ENCODE measurements around the gene JPH2.
"Not testable (repeated sequence)": the region's sequence is repeated elsewhere in the genome, so short reads cannot be mapped to it uniquely, and the experiment has no call there.

The JPH2 gene

DNA sequence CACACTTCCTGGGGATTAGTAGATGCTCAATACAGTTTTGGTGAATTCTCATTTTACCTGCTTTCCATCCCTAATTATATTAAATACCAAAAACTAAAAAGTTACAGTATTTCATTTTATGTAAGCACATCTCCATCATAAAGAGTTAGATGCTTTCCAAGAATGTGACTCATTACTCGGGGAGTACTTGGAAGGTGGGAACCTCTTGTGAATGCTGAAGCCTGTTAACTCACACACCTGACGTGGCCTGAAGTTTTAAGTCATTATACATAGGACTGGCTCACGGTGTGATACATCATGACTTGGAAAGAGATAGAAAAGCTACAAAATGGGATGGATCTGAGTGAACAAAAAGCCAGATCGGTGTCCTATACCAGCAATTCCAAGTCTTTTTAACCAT lies 25.8 kb upstream of the JPH2 start:
- no peak for FAIRE-seq
- DNase-seq (ENCODE audit: insufficient read length, low spot score): no peak

DNA sequence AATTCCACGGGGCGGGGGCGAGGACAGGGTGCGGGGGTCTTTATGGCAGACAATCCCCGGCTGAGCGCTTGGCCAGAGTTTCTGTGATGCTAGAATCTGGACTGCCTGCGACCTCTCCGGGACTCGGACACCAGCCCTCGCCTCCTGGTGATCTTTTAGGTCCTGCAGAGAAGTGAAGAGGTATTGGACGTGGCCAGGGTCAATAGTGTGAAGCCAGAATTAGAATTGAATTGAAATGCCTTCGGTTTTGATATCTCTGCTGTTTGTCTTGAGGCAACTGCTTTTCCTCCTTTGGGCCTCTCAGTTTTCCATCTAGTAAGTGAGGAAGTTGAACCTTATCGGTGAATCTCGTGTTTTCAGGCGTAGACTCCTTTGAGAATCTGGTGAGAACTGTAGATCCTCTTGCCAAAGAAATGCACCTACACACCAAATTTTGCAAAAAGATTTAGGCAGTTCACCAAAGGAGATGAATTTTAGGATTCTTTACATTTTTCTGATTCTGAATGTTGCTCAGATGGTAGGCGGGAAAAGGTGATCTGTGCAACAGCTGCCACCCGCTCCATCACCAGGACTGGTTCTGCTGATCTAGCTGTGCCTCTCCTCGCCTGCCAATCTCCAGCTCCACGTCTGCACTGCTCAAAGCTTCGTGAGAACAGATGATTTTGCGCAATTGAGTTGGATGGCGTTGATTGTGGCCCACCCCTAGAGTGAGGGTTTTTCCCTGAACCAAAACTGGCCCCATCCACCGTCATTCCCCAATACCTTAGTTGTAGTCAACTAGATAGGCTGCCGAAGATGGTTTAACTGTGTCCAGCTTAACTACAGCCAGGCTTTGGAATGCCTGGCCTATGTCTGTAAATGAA lies 24.4 kb upstream of the JPH2 start:
- no peak for FAIRE-seq
- no peak for DNase-seq (ENCODE audit: insufficient read length, low spot score)

DNA sequence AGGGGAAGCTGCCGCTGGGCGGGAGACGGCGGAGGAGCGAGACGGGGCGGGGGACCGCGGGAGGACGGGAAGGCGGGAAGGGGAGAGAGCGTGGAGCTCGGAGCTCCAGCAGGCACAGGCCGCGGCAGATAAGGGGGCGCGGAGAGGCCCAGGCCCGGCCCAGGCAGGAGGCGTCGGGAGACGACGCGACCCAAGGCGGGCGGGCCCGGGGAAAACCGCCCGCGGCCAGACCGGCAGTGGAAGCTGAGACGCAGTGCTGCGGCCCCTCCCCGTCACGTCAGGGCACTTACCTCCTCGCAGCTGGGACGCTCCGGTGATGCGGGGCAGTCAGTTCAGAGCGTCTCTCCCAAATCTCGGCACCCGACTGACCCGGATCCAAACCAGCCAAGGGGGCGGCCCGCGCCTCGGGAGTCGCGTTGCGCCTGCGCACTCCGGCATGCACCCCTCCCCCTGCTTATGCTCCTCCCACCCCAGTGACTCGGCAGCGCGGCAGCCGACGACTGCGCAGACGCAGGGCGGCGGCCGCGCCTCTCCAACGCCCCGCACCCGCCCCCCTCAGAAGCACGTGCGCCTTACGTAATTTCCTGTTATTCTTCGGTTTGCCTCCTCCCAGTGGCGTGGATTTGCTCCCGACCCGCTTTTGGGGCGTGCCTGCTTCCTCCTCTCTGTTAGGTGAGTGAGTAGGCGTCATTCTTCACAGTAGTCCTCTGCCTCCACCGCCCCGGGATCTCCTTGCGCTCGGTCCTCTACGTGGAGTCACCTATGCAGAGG lies 23.6 kb upstream of the JPH2 start, which contains the start of gene OSER1:
Gene OSER1, minus strand, starts transcription at position 366 of the 771 bp plus-strand sequence. CDS start 3,814 bp downstream, outside the sequence.
- DNase-seq (ENCODE audit: insufficient read length, low spot score) (peak; percentile 100), FAIRE-seq (peak; percentile 100)

DNA sequence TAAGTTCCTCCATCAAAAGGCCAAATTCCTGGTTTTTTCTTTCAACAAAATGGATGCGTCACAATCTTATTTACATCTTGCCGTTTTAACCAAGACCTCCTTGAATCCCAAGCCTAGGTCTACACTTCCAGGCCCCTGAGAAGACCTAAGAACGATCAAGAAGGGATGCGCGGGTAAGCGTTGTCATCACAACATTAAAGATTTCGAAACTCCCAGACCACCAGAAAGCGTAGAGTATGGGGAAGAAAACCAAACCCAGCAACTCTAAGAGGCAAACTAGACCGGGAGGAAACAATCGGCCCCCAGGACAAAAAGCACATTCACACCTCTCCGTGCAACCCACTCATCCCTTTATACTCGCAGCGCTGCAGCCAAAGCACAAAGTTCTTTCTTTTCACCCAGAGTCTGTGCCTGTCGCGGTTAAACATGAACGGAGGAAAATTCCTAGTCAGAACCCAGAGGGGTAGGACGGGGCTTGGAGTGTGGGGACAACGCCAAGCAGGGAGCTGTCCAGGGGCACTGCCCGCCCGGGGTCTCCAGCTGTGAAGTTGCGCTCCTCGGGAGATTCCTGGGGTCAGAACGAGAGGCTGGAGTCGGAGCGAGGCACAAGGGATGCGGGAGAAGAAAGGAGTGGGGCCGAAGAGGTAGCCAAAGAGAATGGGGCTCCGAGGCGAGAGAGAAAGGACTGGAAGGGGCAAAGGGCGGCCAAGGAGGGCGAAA lies 22.9 kb upstream of the JPH2 start:
- FAIRE-seq (peak; percentile 74), DNase-seq (ENCODE audit: insufficient read length, low spot score) (no peak)

DNA sequence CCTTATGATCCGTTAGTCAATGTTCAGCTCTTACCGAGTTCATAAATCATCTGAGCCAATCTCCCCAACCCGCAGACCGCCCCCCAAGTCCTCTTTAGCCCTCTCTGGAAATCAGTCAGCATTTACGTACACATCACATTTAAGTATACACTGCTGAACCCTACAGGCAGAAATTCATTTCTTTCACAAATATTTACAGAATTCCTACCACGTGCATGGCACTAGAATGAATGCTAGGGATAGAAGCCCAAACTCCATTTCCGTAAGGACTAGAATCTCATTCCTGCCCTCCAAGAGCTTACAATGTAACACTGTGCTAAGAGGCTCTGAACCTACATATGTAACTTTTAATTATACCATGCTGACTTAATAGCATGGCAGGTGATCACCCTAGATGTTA lies 21.8 kb upstream of the JPH2 start:
- DNase-seq (ENCODE audit: insufficient read length, low spot score) (no peak), FAIRE-seq (peak; percentile 86)

DNA sequence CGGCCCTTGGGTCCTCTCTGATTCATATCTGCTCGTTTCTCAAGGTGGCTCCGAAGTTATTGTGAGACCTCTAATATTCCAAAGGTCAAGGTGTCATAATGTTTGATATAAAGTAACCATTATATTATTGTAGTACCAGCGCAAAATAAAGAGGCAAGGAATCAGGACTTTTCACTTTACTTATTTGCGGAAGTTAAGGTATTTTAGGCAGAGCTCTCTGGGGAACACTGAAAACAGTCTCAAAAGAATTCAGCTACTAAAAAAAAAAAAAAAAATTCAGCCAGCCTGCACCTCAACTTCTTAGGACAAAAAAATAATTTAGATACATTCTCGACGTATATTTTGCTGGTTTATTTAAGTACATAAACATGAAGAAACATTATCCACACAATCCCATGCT lies 21.2 kb upstream of the JPH2 start:
- FAIRE-seq (no peak), DNase-seq (ENCODE audit: insufficient read length, low spot score) (no peak)

DNA sequence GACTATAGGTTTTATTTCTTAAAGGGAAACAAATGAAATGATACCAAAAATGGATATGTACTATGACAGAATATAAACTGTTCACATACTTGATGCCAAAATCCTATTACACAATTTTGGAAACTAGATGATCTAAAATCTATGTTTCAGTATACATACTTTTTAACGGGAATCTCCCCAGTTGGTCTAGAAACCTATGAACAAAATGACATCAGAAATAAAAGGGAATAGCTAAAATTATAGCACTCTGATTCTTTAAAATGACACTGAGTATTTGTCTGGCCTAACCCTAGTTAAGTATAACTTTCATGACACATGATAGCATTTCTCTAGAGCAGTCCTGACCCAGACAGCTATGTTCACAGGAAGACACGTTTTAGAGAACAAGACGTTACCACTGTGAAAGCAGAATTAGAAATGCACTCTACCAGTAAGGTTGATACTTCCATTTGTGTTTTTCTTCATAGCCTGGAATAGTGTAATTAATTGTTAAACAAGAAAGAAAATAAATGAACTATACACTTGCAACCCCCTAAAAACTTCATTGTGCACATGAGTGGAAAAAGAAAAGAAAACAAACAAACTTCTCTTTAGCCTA lies 20.2 kb upstream of the JPH2 start:
- DNase-seq (ENCODE audit: insufficient read length, low spot score) (no peak), FAIRE-seq (peak; percentile 75)

DNA sequence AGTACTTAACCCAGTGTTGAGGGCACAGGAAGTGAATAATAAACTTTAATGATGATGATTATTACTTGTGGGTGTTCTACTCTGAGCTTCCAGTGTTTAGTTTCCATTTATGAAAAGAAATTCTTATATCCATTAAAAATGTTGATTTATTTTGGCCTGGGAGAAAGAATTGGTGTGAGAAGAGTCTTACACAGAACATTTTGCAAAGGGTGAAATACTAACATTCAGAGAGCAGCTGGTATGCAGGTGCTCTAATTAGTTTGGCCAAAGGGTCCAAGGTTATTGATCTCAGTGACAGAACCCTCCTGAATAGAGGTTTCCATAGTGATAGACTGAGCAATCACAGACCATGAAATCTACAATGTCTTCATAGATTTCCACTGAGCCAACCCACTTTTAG lies 19.1 kb upstream of the JPH2 start:
- DNase-seq (ENCODE audit: insufficient read length, low spot score) (no peak), FAIRE-seq (peak; percentile 44)

DNA sequence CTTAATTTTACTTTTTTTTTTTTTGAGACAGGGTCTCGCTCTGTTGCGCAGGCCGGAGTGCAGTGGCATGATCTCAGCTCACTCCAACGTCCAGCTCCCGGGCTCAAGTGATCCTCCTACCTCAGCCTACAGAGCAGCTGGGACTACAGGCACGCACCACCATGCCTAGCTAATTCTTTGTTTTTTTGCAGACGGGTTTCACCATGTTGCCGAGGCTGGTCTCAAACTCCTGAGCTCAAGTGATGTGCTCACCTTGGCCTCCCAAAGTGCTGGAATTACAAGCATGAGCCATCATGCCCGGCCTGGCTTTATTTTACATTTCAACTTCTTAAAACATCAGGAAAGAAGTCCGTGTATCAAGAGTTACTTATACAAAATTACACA lies 17.8 kb upstream of the JPH2 start:
- peak; percentile 16 for FAIRE-seq
- DNase-seq (ENCODE audit: insufficient read length, low spot score): no peak

DNA sequence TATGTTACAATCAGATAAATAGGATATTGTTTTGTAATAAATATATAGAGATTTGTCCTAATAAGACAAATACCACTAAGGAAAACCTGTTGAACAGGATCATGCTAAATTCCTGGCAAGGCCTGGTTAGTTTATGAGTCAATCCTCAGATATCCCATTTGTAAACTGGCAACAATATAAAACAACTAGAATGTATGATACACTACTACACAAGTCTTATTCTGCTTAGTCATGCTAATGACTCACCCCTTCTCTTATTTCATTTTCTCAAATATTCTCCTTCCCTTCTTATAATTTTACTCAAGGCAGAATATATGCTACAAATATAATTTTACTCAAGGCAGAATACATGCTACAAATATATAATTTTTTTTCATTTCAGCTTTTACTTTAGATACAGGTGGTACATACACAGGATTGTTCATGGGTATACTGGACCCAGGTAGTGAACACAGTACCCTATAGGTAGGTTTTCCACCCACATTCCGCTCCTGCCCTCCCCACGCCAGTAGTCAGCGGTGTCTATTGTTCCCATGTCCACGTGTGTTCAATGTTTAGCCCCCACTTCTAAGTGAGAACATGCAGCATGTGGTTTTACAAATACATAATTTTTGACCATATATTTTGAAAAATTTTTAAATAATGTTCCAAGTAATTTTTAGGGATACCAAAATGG lies 17.3 kb upstream of the JPH2 start:
- DNase-seq (ENCODE audit: insufficient read length, low spot score): peak; percentile 98
- FAIRE-seq: peak; percentile 95

DNA sequence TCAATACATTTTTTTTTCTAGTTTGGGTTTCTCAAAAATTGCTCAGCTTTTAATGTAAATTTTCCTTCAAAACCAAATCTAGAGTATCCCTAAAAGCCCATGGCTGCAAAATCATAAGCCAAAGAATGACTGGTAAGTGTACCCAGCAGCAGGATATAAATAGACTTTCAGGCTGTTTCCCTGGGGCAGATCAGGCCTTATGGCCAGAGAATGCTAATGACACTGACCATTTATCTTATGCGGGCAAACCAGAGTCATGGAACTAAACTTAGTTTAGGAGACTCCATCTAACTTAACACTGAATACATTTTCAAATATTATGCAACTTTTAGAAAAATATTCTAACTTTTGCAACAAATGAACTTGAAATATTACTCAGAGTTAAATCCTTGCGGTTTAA lies 16.2 kb upstream of the JPH2 start:
- FAIRE-seq (no peak), DNase-seq (ENCODE audit: insufficient read length, low spot score) (no peak)

DNA sequence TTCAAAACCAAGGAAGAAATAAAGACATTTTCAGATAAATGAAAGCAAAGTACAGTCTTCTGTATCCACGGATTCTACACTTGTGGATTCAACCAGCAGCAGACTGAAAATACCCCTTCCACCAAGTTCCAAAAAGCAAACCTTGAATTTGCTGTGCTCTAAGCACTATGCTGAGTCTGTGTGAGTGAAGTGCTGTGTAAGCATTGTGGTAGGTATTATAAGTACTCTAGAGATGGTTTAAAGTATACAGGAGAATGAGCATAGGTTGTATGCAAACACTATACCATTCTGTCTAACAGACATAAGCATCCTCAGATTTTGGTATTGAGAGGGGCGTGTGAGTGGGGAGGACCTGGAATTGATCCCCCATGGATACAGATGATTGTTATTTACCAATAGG lies 14.0 kb upstream of the JPH2 start:
- FAIRE-seq (peak; percentile 79), DNase-seq (ENCODE audit: insufficient read length, low spot score) (no peak)

DNA sequence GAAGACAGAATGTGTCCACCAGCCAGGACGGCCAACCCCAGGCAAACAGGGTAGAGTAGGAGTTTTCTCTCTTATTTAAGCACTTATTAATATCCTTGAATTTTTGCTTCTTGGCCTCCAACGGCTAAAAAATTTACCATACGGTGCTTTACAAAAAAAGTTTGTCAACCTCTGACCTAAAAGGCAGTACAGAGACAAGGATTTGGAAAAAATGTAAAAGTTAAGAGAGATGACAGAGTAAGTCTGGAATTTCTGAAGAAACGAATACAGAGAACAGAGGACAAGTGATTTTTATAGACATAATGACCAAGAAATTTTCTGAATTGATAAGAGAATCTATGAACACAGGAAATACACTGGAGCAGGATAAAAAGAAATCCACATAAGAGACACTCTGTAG lies 13.4 kb upstream of the JPH2 start:
- FAIRE-seq (no peak), DNase-seq (ENCODE audit: insufficient read length, low spot score) (no peak)

DNA sequence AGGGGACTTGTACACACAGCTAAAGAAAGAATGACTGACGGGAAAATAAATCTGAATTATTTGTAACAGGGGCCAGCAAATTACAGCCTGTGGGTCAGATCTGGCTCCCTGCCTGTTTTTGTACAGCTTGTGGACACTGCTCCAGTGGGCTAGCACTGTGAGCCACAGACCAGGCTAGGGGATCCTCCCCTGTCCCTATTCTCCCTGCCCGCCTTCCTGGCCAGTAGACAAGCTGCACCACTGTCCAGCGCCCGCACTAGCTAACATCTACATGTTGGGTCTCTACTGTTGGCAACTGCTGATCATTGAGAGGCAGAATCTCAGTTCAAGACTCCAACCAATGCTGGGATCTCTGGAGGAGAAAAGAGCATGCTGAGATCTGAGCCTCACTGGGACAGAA lies 12.9 kb upstream of the JPH2 start:
- DNase-seq (ENCODE audit: insufficient read length, low spot score): no peak
- no peak for FAIRE-seq

DNA sequence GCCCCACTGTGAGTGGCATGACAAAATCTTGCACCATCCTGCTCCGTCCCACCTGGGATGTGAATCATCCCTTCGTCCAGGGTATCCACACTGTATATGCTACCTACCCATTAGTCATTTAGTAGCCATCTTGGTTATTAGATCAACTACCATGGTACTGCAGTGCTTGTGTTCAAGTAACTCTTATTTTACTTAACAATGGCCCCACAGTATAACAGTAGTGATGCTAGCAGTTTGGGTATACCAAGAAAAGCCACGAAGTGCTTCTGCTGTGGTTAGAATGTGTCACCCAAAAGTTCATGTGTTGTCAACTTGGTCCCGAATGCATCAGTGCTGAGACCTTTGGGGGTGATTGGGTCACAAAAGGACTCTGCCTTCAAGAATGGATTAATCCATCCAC lies 11.9 kb upstream of the JPH2 start:
- peak; percentile 94 for FAIRE-seq
- no peak for DNase-seq (ENCODE audit: insufficient read length, low spot score)

DNA sequence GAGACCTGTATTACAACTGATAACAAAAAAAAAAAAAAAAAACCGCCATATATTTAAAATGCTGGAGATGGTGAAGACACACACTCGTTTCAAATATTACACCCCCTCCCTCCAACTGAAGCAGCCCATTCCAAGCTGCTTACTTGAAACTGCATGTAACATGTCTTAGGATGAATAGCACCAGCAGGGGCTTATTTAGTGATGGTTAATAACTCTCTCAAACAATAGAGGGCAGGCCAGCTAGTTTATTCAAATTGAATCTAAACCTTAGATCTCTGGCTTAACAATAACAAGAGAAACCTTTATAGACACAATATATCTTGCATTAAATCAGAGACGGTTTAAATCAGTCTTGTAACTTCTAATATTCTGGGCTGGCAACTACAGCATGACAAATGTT lies 9.3 kb upstream of the JPH2 start:
- FAIRE-seq (peak; percentile 86), DNase-seq (ENCODE audit: insufficient read length, low spot score) (no peak)

DNA sequence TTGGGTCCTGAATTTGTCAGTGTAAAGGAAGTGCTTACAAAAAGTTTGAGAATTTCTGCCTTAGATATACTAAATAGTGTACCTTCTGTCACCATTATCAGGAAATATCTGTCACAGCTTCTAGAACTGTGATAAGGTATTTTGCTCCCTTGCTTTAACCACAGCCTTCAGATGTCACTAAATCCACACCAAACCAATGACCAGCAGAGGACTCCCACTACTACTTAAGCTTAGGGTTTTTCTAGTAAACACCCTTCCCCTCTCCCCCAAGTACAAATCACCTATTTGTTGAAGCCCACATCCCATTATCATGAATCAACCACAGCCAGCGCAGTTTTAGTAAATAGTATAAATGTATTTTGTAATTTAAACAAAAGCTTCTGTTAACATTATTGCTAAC lies 8.6 kb upstream of the JPH2 start:
- peak; percentile 59 for FAIRE-seq
- DNase-seq (ENCODE audit: insufficient read length, low spot score): no peak

DNA sequence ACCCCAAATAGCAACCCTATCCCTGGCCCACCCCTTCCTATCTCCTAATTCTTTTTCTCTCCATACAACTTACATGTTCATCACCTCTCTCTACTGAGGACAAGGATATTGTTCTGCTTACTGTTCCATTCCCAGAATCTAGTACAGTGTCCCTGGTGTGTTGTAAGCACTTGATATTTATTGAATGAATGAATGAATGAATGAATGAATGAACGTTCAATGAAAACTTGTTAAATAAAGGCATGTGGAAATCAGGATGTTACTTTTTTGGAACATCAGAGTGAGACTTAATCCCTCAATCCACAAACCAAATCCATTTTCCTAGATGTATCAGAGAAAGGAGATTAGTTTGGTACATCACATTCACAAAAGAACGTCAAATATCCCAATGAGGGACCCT lies 6.8 kb upstream of the JPH2 start:
- FAIRE-seq: peak; percentile 63

DNA sequence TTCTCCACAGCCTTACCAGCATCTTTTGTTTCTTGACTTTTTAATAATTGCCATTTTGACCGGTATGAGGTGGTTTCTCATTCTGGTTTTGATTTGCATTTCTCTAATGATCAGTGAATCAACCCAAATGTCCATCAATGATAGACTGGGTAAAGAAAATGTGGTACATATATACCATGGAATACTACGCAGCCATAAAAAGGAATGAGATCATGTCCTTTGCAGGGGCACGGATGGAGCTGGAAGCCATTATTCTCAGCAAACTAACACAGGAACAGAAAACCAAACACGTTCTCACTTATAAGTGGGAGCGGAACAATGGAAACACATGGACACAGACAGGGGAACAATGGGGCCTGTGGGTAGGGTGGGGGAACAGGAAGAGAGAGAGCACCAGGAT lies 4.7 kb upstream of the JPH2 start:
- DNase-seq (ENCODE audit: insufficient read length, low spot score): not testable (repeated sequence)
- FAIRE-seq: peak; percentile 48

More for the DNA sequence above, 6.8 kb upstream of the JPH2 start:
- no peak for DNase-seq (ENCODE audit: insufficient read length, low spot score)

DNA sequence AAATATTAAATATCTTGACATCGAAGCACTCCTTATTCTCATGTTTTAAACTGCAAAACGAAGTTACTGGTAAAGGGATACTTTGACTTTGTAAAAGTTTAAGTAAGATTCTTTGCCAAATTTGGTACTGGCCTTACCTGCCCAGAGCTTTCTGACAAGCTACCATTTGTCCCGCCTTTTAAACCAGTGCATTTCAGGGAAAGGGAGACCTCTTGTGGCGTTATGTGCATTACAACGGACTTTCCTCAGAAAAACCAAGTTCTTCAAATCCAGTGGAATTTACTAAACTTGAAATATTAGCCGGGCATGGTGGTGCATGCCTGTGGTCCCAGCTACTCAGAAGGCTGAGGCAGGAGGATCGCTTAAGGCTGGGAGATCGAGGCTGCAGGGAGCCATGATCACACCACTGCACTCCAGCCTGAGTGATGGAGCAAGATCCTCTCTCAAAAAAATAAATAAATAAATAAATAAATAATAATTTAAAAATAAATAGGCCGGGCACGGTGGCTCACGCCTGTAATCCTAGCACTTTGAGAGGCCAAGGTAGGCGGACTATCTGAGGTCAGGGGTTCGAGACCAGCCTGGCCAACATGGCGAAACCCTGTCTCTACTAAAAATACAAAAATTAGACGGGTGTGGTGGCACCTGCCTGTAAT lies 3.3 kb upstream of the JPH2 start:
- peak; percentile 91 for DNase-seq (ENCODE audit: insufficient read length, low spot score)
- FAIRE-seq: peak; percentile 88

Data from HTR-8/SVneo (cell line).